ENCODE results near the gene HS6ST2.

The HS6ST2 gene

GRCh38 chrX:132673331-132673730, 285.1 kb downstream of the HS6ST2 start:
- DNase-seq (ENCODE audit: low read depth): no peak

- no peak for DNase-seq (ENCODE audit: low read depth)
Observed at GRCh38 chrX:132671229-132671641, 287.2 kb downstream of the HS6ST2 start.

GRCh38 chrX:132669142-132669541, 289.3 kb downstream of the HS6ST2 start:
- DNase-seq (ENCODE audit: low read depth): no peak

- DNase-seq (ENCODE audit: low read depth): no peak
Observed at GRCh38 chrX:132668178-132668577, 290.3 kb downstream of the HS6ST2 start.

- no peak for DNase-seq (ENCODE audit: low read depth)
Observed at GRCh38 chrX:132665676-132666075, 292.8 kb downstream of the HS6ST2 start.

- no peak for DNase-seq (ENCODE audit: low read depth)
Observed at GRCh38 chrX:132664273-132664672, 294.2 kb downstream of the HS6ST2 start.

GRCh38 chrX:132662844-132663243, 295.6 kb downstream of the HS6ST2 start:
- DNase-seq (ENCODE audit: low read depth): no peak

GRCh38 chrX:132657876-132658275, 300.6 kb downstream of the HS6ST2 start:
- no peak for DNase-seq (ENCODE audit: low read depth)

GRCh38 chrX:132652871-132653270, 305.6 kb downstream of the HS6ST2 start:
- no peak for DNase-seq (ENCODE audit: low read depth)

GRCh38 chrX:132651421-132652086, 306.9 kb downstream of the HS6ST2 start:
- DNase-seq (ENCODE audit: low read depth): no peak

- no peak for DNase-seq (ENCODE audit: low read depth)
Observed at GRCh38 chrX:132648895-132649294, 309.5 kb downstream of the HS6ST2 start.

- no peak for DNase-seq (ENCODE audit: low read depth)
Observed at GRCh38 chrX:132639446-132639845, 319.0 kb downstream of the HS6ST2 start.

- no peak for DNase-seq (ENCODE audit: low read depth)
Observed at GRCh38 chrX:132638313-132638712, 320.1 kb downstream of the HS6ST2 start.

- no peak for DNase-seq (ENCODE audit: low read depth)
Observed at GRCh38 chrX:132636080-132636479, 322.3 kb downstream of the HS6ST2 start.

- no peak for DNase-seq (ENCODE audit: low read depth)
Observed at GRCh38 chrX:132634521-132634920, 323.9 kb downstream of the HS6ST2 start.

GRCh38 chrX:132631579-132632232, 326.7 kb downstream of the HS6ST2 start:
- no peak for DNase-seq (ENCODE audit: low read depth)

GRCh38 chrX:132624466-132624865, 334.0 kb downstream of the HS6ST2 start:
- no peak for DNase-seq (ENCODE audit: low read depth)

GRCh38 chrX:132623942-132624341, 334.5 kb downstream of the HS6ST2 start:
- no peak for DNase-seq (ENCODE audit: low read depth)

- no peak for DNase-seq (ENCODE audit: low read depth)
Observed at GRCh38 chrX:132623300-132623699, 335.1 kb downstream of the HS6ST2 start.

- DNase-seq (ENCODE audit: low read depth): peak; percentile 35
Observed at GRCh38 chrX:132622130-132622529, 336.3 kb downstream of the HS6ST2 start.

- no peak for DNase-seq (ENCODE audit: low read depth)
Observed at GRCh38 chrX:132618810-132619209, 339.6 kb downstream of the HS6ST2 start.

- DNase-seq (ENCODE audit: low read depth): peak; percentile 12
Observed at GRCh38 chrX:132615391-132616131, 342.9 kb downstream of the HS6ST2 start.

- DNase-seq (ENCODE audit: low read depth): no peak
Observed at GRCh38 chrX:132614297-132614696, 344.1 kb downstream of the HS6ST2 start.
